ENCODE data around the gene PRRT1.
A peak's percentile ranks its signal among the peaks of the same experiment; 100 is the strongest.

PRRT1 gene

DNA sequence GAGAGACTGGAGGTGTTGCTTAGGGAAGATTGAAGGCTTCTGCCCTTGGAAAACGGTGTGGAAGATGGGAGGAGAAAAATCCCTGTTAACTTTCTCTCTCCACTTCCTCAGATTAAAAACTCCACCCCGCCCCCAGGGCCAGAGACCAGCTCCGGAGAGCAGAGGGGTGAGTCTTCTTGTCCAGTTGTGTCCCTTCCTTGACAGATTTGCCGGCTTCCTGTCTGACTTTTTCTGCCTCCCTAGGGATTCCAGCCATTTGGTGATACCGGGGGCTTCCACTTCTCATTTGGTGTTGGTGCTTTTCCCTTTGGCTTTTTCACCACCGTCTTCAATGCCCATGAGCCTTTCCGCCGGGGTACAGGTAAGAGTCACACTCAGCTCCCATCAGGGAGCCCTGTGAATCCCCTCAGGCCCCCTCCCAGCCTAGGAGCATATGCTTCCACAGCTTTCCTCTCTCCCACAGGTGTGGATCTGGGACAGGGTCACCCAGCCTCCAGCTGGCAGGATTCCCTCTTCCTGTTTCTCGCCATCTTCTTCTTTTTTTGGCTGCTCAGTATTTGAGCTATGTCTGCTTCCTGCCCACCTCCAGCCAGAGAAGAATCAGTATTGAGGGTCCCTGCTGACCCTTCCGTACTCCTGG, 28.1 kb upstream of the PRRT1 start:
- peak overlapping the region in 1 of 2 donors; percentile 8 for H3K4me3 ChIP-seq (ENCODE audit: low read length in 2 of 2)
- peak overlapping the region in 1 of 2 donors; percentile 71 for H3K9ac ChIP-seq (ENCODE audit: low read length in 2 of 2)
- H3K27me3 ChIP-seq (ENCODE audit: control insufficient read depth in 1 of 2, insufficient read depth in 2 of 2, low read length in 2 of 2), result no peaks in the 10 kb centered on the region
- H3K9me3 ChIP-seq (ENCODE audit: control insufficient read depth in 2 of 2, low read length in 2 of 2), result no peaks in the 10 kb centered on the region
- peaks cover 14 to 20% of the 10 kb centered on the region in 2 donors for H3K36me3 ChIP-seq (ENCODE audit: control insufficient read depth in 2 of 2, insufficient read depth in 2 of 2, low read length in 2 of 2)
- H3K4me1 ChIP-seq (ENCODE audit: control insufficient read depth, insufficient read depth, low read length), result peaks cover 50% of the 10 kb centered on the region
- H3K27ac ChIP-seq (ENCODE audit: low read length), result peak overlapping the region; percentile 18

DNA sequence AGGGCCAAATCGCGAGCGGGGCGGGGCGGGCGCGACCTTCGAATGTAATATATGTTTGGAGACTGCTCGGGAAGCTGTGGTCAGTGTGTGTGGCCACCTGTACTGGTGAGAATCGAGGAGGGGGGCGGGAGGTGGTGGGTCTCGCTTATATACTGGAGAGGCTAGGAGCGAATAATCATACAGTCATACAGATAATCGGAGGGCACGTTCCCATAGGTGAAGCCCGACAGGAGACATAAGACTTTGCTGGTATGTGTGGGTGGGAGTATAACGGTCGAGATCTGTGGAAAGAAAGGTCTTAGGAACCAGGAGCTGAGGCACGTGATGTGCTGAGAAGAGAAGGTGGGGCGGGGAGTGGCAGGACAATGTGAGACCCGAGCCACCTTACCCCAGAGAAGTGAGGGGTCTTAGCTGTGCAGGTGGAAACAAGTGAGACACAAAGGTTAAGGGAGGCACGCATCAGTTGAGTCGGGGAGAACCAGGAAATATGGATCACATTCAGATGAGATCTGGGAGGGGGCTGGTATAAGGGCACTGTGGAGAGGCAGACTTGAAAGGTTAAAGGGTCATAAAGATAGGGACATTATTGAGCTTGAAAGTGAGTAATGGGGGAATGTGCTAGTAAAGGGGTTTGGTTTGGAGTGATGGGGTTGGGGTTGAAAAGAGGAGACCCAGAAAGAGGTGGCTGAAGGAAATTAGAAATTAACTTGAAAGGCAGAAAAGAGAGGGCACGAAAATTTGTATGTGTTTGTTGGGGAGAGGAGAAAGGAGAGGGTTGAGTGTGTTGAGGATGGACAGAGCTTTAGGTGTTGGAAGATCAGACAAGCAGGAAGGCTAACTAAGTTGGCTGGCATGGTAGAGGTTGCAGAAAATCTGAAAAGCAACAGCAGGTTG, 27.1 kb upstream of the PRRT1 start:
- Histone ChIP-seq H3K9me3 (ENCODE audit: control insufficient read depth in 2 of 2, low read length in 2 of 2) (no peaks in the 10 kb centered on the region), H3K36me3 (ENCODE audit: control insufficient read depth in 2 of 2, insufficient read depth in 2 of 2, low read length in 2 of 2) (peaks cover 13 to 20% of the 10 kb centered on the region in 2 donors), H3K27me3 (ENCODE audit: control insufficient read depth in 1 of 2, insufficient read depth in 2 of 2, low read length in 2 of 2) (no peaks in the 10 kb centered on the region), H3K4me3 (ENCODE audit: low read length in 2 of 2) (peak overlapping the region; percentile 83 to 98), H3K4me1 (ENCODE audit: control insufficient read depth, insufficient read depth, low read length) (peaks cover 56% of the 10 kb centered on the region), H3K9ac (ENCODE audit: low read length in 2 of 2) (peak overlapping the region; percentile 71 to 96), H3K27ac (ENCODE audit: low read length) (peak overlapping the region; percentile 93)

DNA sequence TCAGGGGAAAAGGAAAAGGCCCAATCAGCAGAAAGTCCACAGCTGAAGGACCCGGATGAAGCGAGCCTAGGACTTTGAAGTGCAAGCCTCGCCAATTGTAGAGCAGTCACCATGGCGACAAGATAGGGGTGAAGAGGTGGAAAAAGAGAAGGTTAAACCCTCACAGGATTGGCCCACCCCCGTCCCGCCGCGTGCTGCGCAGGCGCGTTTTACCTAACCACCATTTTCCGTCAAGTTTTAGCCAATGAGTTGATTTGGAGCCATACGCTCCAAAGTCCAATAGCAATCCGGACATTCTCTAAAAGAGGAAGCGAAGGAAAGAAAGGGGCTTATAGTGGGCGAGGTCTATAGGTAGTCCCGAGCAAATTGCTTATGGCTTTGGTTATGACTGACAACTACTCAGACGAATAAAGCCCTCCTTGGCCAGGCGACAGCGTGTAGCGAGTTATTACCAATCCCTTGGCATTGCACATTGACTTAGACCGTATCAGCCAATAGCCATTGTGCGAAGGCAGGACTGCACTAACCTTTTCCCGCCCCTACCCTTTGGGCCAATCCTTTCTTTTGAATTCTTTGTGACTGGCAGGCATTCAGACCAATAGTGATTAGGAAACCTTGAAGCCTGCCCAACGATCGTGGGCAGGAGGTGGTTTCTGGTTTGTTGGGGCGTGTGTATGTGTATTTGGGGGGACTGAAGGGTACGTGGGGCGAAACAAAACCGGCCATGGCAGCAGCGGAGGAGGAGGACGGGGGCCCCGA, 26.2 kb upstream of the PRRT1 start, which contains the start of gene RNF5:
Gene RNF5, plus strand, starts transcription at position 618 of the 759 bp plus-strand sequence. Its CDS starts 107 bp downstream, at position 725.
- Histone ChIP-seq H3K27ac (ENCODE audit: low read length) (peak within 1 kb of the TSS; percentile 93), H3K4me1 (ENCODE audit: control insufficient read depth, insufficient read depth, low read length) (peaks cover 58% of the 10 kb centered on the region), H3K27me3 (ENCODE audit: control insufficient read depth in 1 of 2, insufficient read depth in 2 of 2, low read length in 2 of 2) (no peaks in the 10 kb centered on the region), H3K9me3 (ENCODE audit: control insufficient read depth in 2 of 2, low read length in 2 of 2) (no peaks in the 10 kb centered on the region), H3K9ac (ENCODE audit: low read length in 2 of 2) (peak within 1 kb of the TSS; percentile 80 to 96), H3K4me3 (ENCODE audit: low read length in 2 of 2) (peak within 1 kb of the TSS; percentile 83 to 98), H3K36me3 (ENCODE audit: control insufficient read depth in 2 of 2, insufficient read depth in 2 of 2, low read length in 2 of 2) (peaks cover 7 to 12% of the 10 kb centered on the region in 2 donors)

DNA sequence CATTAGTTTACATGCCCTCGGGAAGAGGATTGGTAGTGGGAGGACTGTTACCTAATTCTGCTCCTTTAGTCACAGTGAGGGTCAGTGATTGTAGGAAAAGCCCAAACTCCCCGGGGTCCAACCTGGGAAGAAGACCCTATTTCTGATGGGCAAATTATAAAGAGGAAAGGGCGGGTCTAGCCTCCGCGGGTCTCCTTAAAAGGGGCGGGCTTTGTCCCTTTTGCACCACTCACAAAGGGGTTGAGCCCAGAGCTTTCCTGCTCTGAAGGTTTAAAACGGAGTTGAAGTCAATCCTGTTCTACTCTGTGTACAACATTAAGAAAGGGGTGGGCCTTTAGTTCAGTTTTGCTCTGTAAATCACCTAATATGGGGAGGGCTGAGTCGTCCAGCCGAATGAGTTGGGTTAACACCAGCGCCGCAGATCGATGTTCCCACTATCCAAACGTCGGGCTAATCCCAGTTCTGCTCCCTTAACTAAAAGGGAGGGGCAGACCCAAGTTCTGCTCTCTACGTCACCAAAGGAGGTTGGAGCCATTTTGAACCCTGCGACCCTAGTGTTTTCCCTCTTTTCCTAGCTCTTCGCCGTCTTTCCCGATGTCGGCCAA, 25.5 kb upstream of the PRRT1 start:
- peak overlapping the region; percentile 83 to 98 for H3K4me3 ChIP-seq (ENCODE audit: low read length in 2 of 2)
- H3K36me3 ChIP-seq (ENCODE audit: control insufficient read depth in 2 of 2, insufficient read depth in 2 of 2, low read length in 2 of 2), result peaks cover 7 to 8% of the 10 kb centered on the region in 2 donors
- peak overlapping the region; percentile 80 to 96 for H3K9ac ChIP-seq (ENCODE audit: low read length in 2 of 2)
- H3K27ac ChIP-seq (ENCODE audit: low read length), result peak overlapping the region; percentile 93
- H3K27me3 ChIP-seq (ENCODE audit: control insufficient read depth in 1 of 2, insufficient read depth in 2 of 2, low read length in 2 of 2), result no peaks in the 10 kb centered on the region
- peaks cover 53% of the 10 kb centered on the region for H3K4me1 ChIP-seq (ENCODE audit: control insufficient read depth, insufficient read depth, low read length)
- H3K9me3 ChIP-seq (ENCODE audit: control insufficient read depth in 2 of 2, low read length in 2 of 2), result no peaks in the 10 kb centered on the region

DNA sequence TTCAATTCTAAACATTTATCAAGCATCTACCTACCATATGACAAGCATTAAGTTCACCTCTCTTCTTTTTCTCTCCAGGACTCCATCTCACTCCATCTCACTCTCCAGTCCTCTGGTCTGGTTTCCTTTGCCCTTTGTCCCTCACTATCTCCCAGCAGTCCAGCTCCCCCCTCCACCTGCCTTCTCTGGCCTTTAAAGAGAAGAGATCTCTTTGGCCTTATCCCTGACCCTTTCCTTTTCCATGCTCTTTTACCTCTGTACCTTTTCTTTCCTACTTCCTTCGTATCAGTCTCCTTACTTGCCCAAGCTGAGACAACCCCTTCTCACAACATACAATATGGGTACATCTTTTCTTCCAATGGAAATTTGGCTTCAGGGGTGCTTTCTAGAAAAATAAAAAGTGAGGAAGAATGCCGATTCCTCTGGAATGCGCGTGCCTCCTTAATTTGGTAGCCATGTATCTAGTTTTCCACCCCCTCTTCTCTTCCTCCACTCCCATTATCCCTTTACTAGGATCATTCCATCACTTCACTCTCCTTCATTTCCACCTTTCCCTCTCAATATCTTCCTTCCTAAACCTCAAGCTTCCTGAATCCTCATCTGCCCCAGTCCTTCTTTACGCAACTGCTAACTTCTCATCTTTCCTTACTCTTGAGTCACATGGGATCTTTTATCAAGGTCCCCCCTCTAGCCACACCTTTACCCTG, 24.9 kb upstream of the PRRT1 start:
- no peaks in the 10 kb centered on the region for H3K9me3 ChIP-seq (ENCODE audit: control insufficient read depth in 2 of 2, low read length in 2 of 2)
- H3K4me3 ChIP-seq (ENCODE audit: low read length in 2 of 2), result peak overlapping the region; percentile 83 to 98
- H3K27ac ChIP-seq (ENCODE audit: low read length), result peak overlapping the region; percentile 93
- H3K27me3 ChIP-seq (ENCODE audit: control insufficient read depth in 1 of 2, insufficient read depth in 2 of 2, low read length in 2 of 2), result no peaks in the 10 kb centered on the region
- H3K36me3 ChIP-seq (ENCODE audit: control insufficient read depth in 2 of 2, insufficient read depth in 2 of 2, low read length in 2 of 2), result peaks cover 7 to 8% of the 10 kb centered on the region in 2 donors
- H3K9ac ChIP-seq (ENCODE audit: low read length in 2 of 2), result peak overlapping the region; percentile 80 to 96
- H3K4me1 ChIP-seq (ENCODE audit: control insufficient read depth, insufficient read depth, low read length), result peaks cover 52% of the 10 kb centered on the region

DNA sequence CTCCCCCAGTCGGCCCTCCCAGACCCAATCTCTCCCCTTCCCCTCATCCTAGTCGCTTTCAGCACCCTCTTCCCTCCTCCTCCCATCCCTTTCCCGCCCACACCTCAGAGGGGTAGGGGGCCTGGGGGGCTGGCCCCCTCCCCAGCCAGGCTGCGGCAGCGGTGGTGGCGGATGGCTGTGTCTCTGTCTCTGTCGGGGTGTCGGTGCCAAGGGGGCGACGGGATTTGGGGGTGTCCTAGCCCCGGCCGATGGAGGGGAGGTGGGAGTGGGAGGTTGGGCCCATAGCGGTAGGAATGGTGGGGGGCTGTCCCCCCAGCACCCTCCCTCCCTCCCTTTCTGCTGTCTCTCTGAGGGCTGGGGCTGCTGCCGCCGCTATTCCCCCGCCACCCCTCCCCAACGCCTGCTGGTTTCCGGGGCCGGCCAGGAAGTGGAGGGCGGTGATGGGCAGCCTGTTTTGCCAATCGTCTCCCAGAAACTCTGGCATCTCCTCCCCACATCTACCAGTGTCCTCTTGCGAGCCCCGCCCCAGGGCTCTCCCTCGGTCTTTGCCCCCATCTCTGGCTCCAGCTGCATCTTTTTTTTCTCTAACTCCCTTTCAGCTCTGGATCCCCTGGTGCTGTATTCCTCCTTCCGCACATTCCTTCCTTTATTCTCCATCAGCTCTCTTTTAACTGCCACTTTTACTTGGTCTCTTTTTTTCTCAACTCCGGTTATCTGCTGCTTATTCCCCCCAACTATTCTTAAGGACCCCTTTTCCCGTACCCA, 24.2 kb upstream of the PRRT1 start, which contains the start of gene AGPAT1:
Gene AGPAT1, minus strand, starts transcription at position 374 of the 765 bp plus-strand sequence. CDS start 4,588 bp downstream, outside the sequence.
- no peaks in the 10 kb centered on the region for H3K9me3 ChIP-seq (ENCODE audit: control insufficient read depth in 2 of 2, low read length in 2 of 2)
- H3K27me3 ChIP-seq (ENCODE audit: control insufficient read depth in 1 of 2, insufficient read depth in 2 of 2, low read length in 2 of 2), result no peaks in the 10 kb centered on the region
- peak within 1 kb of the TSS; percentile 85 to 96 for H3K9ac ChIP-seq (ENCODE audit: low read length in 2 of 2)
- H3K4me3 ChIP-seq (ENCODE audit: low read length in 2 of 2), result peak within 1 kb of the TSS; percentile 83 to 98
- peak within 1 kb of the TSS; percentile 93 for H3K27ac ChIP-seq (ENCODE audit: low read length)
- H3K36me3 ChIP-seq (ENCODE audit: control insufficient read depth in 2 of 2, insufficient read depth in 2 of 2, low read length in 2 of 2), result peaks cover 7 to 8% of the 10 kb centered on the region in 2 donors
- peaks cover 52% of the 10 kb centered on the region for H3K4me1 ChIP-seq (ENCODE audit: control insufficient read depth, insufficient read depth, low read length)

DNA sequence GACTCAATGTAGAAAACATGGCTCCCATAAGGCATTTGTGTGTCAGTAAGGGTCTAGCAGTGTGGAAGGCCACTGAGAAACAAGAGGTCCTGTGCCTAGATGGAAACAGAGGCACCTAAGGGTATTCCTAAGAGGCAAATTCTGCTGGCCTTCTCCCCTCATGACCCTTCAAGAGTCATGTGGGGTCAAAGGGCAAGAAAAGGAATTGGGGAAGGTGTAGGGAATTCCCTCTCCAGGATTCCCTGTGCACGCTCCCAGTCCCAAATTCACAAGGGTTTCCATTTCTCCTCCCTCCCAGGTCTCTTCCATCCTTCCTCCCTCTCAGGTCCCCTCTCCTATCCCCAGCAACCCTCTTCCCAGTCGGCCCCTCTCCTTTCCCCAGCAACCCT, 23.6 kb upstream of the PRRT1 start:
- peak overlapping the region; percentile 70 to 98 for H3K4me3 ChIP-seq (ENCODE audit: low read length in 2 of 2)
- peaks cover 52% of the 10 kb centered on the region for H3K4me1 ChIP-seq (ENCODE audit: control insufficient read depth, insufficient read depth, low read length)
- no peaks in the 10 kb centered on the region for H3K27me3 ChIP-seq (ENCODE audit: control insufficient read depth in 1 of 2, insufficient read depth in 2 of 2, low read length in 2 of 2)
- H3K9me3 ChIP-seq (ENCODE audit: control insufficient read depth in 2 of 2, low read length in 2 of 2), result no peaks in the 10 kb centered on the region
- peak overlapping the region; percentile 85 to 94 for H3K9ac ChIP-seq (ENCODE audit: low read length in 2 of 2)
- H3K27ac ChIP-seq (ENCODE audit: low read length), result peak overlapping the region; percentile 93
- H3K36me3 ChIP-seq (ENCODE audit: control insufficient read depth in 2 of 2, insufficient read depth in 2 of 2, low read length in 2 of 2), result peaks cover 8 to 12% of the 10 kb centered on the region in 2 donors

DNA sequence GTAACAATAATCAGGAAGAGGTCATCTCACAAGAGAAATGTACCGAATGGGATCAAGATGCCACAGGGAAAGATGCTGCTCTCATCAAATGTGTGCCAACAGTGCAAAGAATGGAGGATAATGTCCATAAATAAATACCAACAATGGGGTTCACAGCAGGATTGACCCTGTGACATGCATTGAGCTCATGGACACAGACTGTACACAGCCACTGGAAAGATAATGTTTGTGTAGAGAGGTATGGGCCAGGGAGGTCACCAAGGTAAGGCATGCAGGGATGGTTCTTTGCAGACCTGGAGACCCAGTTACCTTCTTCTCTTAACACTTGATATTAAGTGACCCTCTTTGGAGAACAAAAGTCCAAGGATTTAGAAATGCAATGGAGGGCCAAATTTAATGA, 22.7 kb upstream of the PRRT1 start:
- Histone ChIP-seq H3K27me3 (ENCODE audit: control insufficient read depth in 1 of 2, insufficient read depth in 2 of 2, low read length in 2 of 2) (no peaks in the 10 kb centered on the region), H3K4me3 (ENCODE audit: low read length in 2 of 2) (no peak overlapping the region), H3K9me3 (ENCODE audit: control insufficient read depth in 2 of 2, low read length in 2 of 2) (no peaks in the 10 kb centered on the region), H3K9ac (ENCODE audit: low read length in 2 of 2) (no peak overlapping the region), H3K36me3 (ENCODE audit: control insufficient read depth in 2 of 2, insufficient read depth in 2 of 2, low read length in 2 of 2) (peaks cover 15 to 20% of the 10 kb centered on the region in 2 donors), H3K4me1 (ENCODE audit: control insufficient read depth, insufficient read depth, low read length) (peaks cover 45% of the 10 kb centered on the region), H3K27ac (ENCODE audit: low read length) (no peak overlapping the region)

DNA sequence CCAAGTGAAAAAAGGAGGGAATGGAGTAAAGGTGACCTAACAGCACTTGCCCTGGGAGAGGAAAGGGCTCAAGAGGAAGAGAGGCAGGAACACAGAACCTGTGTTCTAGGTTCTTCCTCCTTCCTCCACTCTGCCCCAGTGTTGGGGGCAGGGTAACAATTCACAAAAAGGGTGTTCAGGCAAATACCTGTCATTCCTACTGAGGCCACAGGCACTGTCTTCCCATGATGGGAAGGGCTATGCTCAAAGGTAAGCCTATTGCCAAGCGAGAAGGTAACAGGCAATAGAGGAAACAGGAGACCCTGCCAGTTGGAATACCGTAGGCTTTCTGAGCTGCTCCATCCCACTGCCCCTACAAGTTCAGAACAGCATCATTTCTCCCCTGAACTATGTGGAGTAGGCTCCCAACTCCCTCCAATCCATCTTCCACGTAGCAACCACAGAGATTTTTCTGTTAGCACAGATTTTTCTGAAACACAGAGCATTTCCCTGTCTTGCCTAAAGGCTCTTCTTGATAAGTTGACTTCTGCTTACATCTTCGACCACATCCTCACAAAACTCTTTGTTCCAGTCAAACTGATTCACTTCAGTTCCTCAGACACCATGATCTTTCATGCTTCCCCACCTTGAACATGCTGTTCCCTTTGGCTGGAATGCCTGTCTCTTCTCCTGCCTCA, 21.4 kb upstream of the PRRT1 start:
- H3K9me3 ChIP-seq (ENCODE audit: control insufficient read depth in 2 of 2, low read length in 2 of 2), result no peaks in the 10 kb centered on the region

More for the DNA sequence above, 21.4 kb upstream of the PRRT1 start:
- no peak overlapping the region for H3K4me3 ChIP-seq (ENCODE audit: low read length in 2 of 2)
- no peak overlapping the region for H3K27ac ChIP-seq (ENCODE audit: low read length)
- peaks cover 37% of the 10 kb centered on the region for H3K4me1 ChIP-seq (ENCODE audit: control insufficient read depth, insufficient read depth, low read length)
- peaks cover 22 to 27% of the 10 kb centered on the region in 2 donors for H3K36me3 ChIP-seq (ENCODE audit: control insufficient read depth in 2 of 2, insufficient read depth in 2 of 2, low read length in 2 of 2)
- no peaks in the 10 kb centered on the region for H3K27me3 ChIP-seq (ENCODE audit: control insufficient read depth in 1 of 2, insufficient read depth in 2 of 2, low read length in 2 of 2)
- no peak overlapping the region for H3K9ac ChIP-seq (ENCODE audit: low read length in 2 of 2)

Measured in stomach smooth muscle (tissue), 2 donors.